T-helper 1 cell (primary cell): ENCODE results near the gene MID1.

Experiments used
- DNase-seq, 5 donors: peaks; one replicate each; pipeline ENCODE4 v3.0.0-alpha.2; 2012 to 2020

The MID1 gene

GRCh38 chrX:10574663-10575062 lies 45.7 kb downstream of the MID1 start:
- no peak for DNase-seq

GRCh38 chrX:10571260-10571659 lies 49.1 kb downstream of the MID1 start:
- DNase-seq = no peak

GRCh38 chrX:10570601-10571000 lies 49.8 kb downstream of the MID1 start:
- DNase-seq = no peak

GRCh38 chrX:10569946-10570345 lies 50.4 kb downstream of the MID1 start:
- DNase-seq = no peak

- no peak for DNase-seq
Measured at GRCh38 chrX:10568428-10568827, 52.0 kb downstream of the MID1 start.

GRCh38 chrX:10567136-10567535 lies 53.2 kb downstream of the MID1 start:
- DNase-seq = no peak

- DNase-seq = no peak
Measured at GRCh38 chrX:10566716-10567097, 53.7 kb downstream of the MID1 start.

GRCh38 chrX:10564484-10564883 lies 55.9 kb downstream of the MID1 start:
- no peak for DNase-seq

GRCh38 chrX:10557166-10557565 lies 63.2 kb downstream of the MID1 start:
- no peak for DNase-seq

- DNase-seq = no peak
Measured at GRCh38 chrX:10556405-10556804, 64.0 kb downstream of the MID1 start.

GRCh38 chrX:10555846-10556245 lies 64.5 kb downstream of the MID1 start:
- DNase-seq = no peak

- no peak for DNase-seq
Measured at GRCh38 chrX:10554612-10555270, 65.6 kb downstream of the MID1 start.

GRCh38 chrX:10549280-10549679 lies 71.1 kb downstream of the MID1 start:
- no peak for DNase-seq

- DNase-seq = no peak
Measured at GRCh38 chrX:10548688-10549087, 71.7 kb downstream of the MID1 start.

GRCh38 chrX:10545882-10546281 lies 74.5 kb downstream of the MID1 start:
- no peak for DNase-seq

GRCh38 chrX:10542586-10542985 lies 77.8 kb downstream of the MID1 start:
- DNase-seq = no peak

GRCh38 chrX:10538831-10539230 lies 81.6 kb downstream of the MID1 start:
- DNase-seq = no peak

GRCh38 chrX:10537308-10537707 lies 83.1 kb downstream of the MID1 start:
- DNase-seq = no peak

- DNase-seq = no peak
Measured at GRCh38 chrX:10536744-10537143, 83.6 kb downstream of the MID1 start.

- no peak for DNase-seq
Measured at GRCh38 chrX:10534611-10535010, 85.8 kb downstream of the MID1 start.

- no peak for DNase-seq
Measured at GRCh38 chrX:10533696-10534365, 86.6 kb downstream of the MID1 start.

- DNase-seq = no peak
Measured at GRCh38 chrX:10531927-10532326, 88.5 kb downstream of the MID1 start.

GRCh38 chrX:10529344-10529743 lies 91.0 kb downstream of the MID1 start:
- DNase-seq = no peak

- no peak for DNase-seq
Measured at GRCh38 chrX:10526451-10526850, 93.9 kb downstream of the MID1 start.
